DND-41 (cell line): ENCODE measurements around the gene SCUBE1.

Experiments used
- ATAC-seq: fragments of 200-7000 bp; cut with Tn5 transposase; 3 replicates; pipeline ENCODE4 v1.9.1; 2021; ENCODE audit warnings: low read depth; ENCODE audit not compliant: insufficient read depth
- DNase-seq: peaks from one replicate; pipeline ENCODE4 v3.0.0-alpha.2; 2020
- H2AFZ ChIP-seq: 2 replicates; pipeline ENCODE4 v1.6.0; 2012; ENCODE audit warnings: low read depth, low read length
- H3K27ac ChIP-seq: 2 replicates; pipeline ENCODE4 v1.5.1; 2012; ENCODE audit warnings: low read length, inconsistent platforms
- H3K27me3 ChIP-seq: fragments of 200-600 bp; sonication (generic); 2 replicates; pipeline ENCODE4 v1.6.0; 2012; ENCODE audit warnings: low read length, mild to moderate bottlenecking, inconsistent platforms; ENCODE audit not compliant: insufficient read depth, poor library complexity
- H3K36me3 ChIP-seq: 2 replicates; pipeline ENCODE4 v1.5.1; 2012; ENCODE audit warnings: low read length, inconsistent platforms; ENCODE audit not compliant: insufficient read depth
- H3K4me1 ChIP-seq: 2 replicates; pipeline ENCODE4 v1.5.1; 2012; ENCODE audit warnings: mild to moderate bottlenecking, low read length; ENCODE audit not compliant: insufficient read depth
- H3K4me2 ChIP-seq: 2 replicates; pipeline ENCODE4 v1.6.0; 2012; ENCODE audit warnings: mild to moderate bottlenecking, moderate library complexity, low read length, inconsistent platforms; ENCODE audit not compliant: insufficient read depth
- H3K4me3 ChIP-seq, 2 experiments: fragments of 200-600 bp in 1 of 2; shearing (Covaris generic) in 1 of 2; 2 replicates each; pipeline ENCODE4 v1.5.1; 2012 to 2016; ENCODE audit warnings: inconsistent platforms in 2 of 2, low read length in 2 of 2, mild to moderate bottlenecking in 2 of 2, low read depth in 1 of 2, moderate library complexity in 1 of 2
- H3K79me2 ChIP-seq: 2 replicates; pipeline ENCODE4 v1.6.0; 2012; ENCODE audit warnings: low read length, inconsistent platforms; ENCODE audit not compliant: insufficient read depth
- H3K9ac ChIP-seq: 2 replicates; pipeline ENCODE4 v1.6.0; 2012; ENCODE audit warnings: low read depth, mild to moderate bottlenecking, inconsistent platforms, low read length, moderate library complexity
- H3K9me3 ChIP-seq: 2 replicates; pipeline ENCODE4 v1.5.1; 2012; ENCODE audit warnings: low read length, moderate library complexity, mild to moderate bottlenecking, inconsistent platforms; ENCODE audit not compliant: insufficient read depth, severe bottlenecking
- H4K20me1 ChIP-seq: 2 replicates; pipeline ENCODE4 v1.6.0; 2012; ENCODE audit warnings: low read length; ENCODE audit not compliant: insufficient read depth
- EZH2 ChIP-seq: IDR thresholded peaks from 3 replicates; pipeline ENCODE4 v1.6.1; 2012; ENCODE audit warnings: borderline replicate concordance, low read depth, mild to moderate bottlenecking, moderate library complexity, low read length, inconsistent platforms; ENCODE audit not compliant: severe bottlenecking
- TF ChIP-seq, protein P1 (sequence below): IDR thresholded peaks from 2 replicates; pipeline ENCODE4 v1.5.1; 2012; ENCODE audit warnings: borderline replicate concordance, low read length, moderate library complexity, mild to moderate bottlenecking; ENCODE audit not compliant: poor library complexity, severe bottlenecking; ENCODE audit errors: extremely low read depth

SCUBE1 gene

GRCh38 chr22:43198936-43199335 lies 144.2 kb downstream of the SCUBE1 start:
- Histone ChIP-seq H3K4me3 (no peak overlapping the region), H3K27me3 (no peaks in the 10 kb centered on the region), H3K9me3 (no peaks in the 10 kb centered on the region), H4K20me1 (no peaks in the 10 kb centered on the region), H3K79me2 (no peaks in the 10 kb centered on the region), H3K4me1 (no peaks in the 10 kb centered on the region), H3K4me2 (no peak overlapping the region), H2AFZ (no peak overlapping the region), H3K27ac (no peak overlapping the region), H3K9ac (no peak overlapping the region), H3K36me3 (no peaks in the 10 kb centered on the region)
- ATAC-seq (no peak), DNase-seq (no peak)
- no peak for TF ChIP-seq EZH2
- TF ChIP-seq, protein P1, sequence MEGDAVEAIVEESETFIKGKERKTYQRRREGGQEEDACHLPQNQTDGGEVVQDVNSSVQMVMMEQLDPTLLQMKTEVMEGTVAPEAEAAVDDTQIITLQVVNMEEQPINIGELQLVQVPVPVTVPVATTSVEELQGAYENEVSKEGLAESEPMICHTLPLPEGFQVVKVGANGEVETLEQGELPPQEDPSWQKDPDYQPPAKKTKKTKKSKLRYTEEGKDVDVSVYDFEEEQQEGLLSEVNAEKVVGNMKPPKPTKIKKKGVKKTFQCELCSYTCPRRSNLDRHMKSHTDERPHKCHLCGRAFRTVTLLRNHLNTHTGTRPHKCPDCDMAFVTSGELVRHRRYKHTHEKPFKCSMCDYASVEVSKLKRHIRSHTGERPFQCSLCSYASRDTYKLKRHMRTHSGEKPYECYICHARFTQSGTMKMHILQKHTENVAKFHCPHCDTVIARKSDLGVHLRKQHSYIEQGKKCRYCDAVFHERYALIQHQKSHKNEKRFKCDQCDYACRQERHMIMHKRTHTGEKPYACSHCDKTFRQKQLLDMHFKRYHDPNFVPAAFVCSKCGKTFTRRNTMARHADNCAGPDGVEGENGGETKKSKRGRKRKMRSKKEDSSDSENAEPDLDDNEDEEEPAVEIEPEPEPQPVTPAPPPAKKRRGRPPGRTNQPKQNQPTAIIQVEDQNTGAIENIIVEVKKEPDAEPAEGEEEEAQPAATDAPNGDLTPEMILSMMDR = no peak

DNA sequence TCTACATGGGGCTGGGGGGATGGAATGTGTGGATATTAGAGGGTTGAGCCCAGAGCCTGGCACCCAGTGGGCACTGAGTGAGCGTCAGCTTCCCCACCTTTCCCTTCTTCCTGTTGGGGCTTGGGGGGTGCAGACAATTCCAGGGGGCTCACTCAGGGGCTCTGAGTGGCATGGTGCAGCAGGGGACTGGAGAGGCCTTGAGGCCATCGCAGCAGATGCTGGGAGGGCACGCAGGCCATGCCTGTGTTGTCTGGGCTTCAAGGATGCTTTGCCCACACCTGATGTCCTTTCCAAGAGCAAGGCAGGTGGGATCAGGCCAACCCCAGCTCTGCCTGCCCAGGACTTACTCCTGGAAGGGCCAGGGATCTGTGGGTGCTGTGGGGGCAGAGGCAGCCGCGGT lies 145.0 kb downstream of the SCUBE1 start:
- no peaks in the 10 kb centered on the region for H4K20me1 ChIP-seq
- ATAC-seq (no peak), DNase-seq (no peak)
- no peaks in the 10 kb centered on the region for H3K79me2 ChIP-seq
- no peak overlapping the region for H3K9ac ChIP-seq
- H2AFZ ChIP-seq = no peak overlapping the region
- no peaks in the 10 kb centered on the region for H3K36me3 ChIP-seq
- no peaks in the 10 kb centered on the region for H3K27me3 ChIP-seq
- H3K4me1 ChIP-seq = no peaks in the 10 kb centered on the region
- TF ChIP-seq, protein P1 = no peak
- no peak for TF ChIP-seq EZH2
- no peaks in the 10 kb centered on the region for H3K9me3 ChIP-seq
- H3K4me2 ChIP-seq = no peak overlapping the region
- no peak overlapping the region for H3K4me3 ChIP-seq
- no peak overlapping the region for H3K27ac ChIP-seq

- Histone ChIP-seq H3K36me3 (no peaks in the 10 kb centered on the region), H4K20me1 (no peaks in the 10 kb centered on the region), H3K9ac (no peak overlapping the region), H2AFZ (no peak overlapping the region), H3K79me2 (no peaks in the 10 kb centered on the region), H3K4me1 (no peaks in the 10 kb centered on the region), H3K27ac (no peak overlapping the region), H3K27me3 (no peaks in the 10 kb centered on the region), H3K4me3 (no peak overlapping the region), H3K4me2 (no peak overlapping the region), H3K9me3 (no peaks in the 10 kb centered on the region)
- no peak for TF ChIP-seq EZH2
- TF ChIP-seq, protein P1 = no peak
- ATAC-seq (no peak), DNase-seq (no peak)
These were observed 145.8 kb downstream of the SCUBE1 start for GRCh38 chr22:43197271-43197941.
